Embryonic facial prominence (tissue), 1 donor: Measurements from ENCODE around the gene PRRX1.

ENCODE experiments used
- DNase-seq: peaks from one replicate; pipeline ENCODE4 v3.0.0-alpha.2; 2016; ENCODE audit errors: extremely low spot score

PRRX1 gene

GRCh38 chr1:170721621-170722020, 57.7 kb downstream of the PRRX1 start:
- no peak for DNase-seq

- no peak for DNase-seq
Measured at GRCh38 chr1:170723518-170723917, 59.6 kb downstream of the PRRX1 start.

GRCh38 chr1:170725326-170725725, 61.4 kb downstream of the PRRX1 start:
- no peak for DNase-seq

- no peak for DNase-seq
Measured at GRCh38 chr1:170727963-170728362, 64.0 kb downstream of the PRRX1 start.

GRCh38 chr1:170729225-170730002, 65.5 kb downstream of the PRRX1 start:
- no peak for DNase-seq

GRCh38 chr1:170730014-170730413, 66.1 kb downstream of the PRRX1 start:
- no peak for DNase-seq

GRCh38 chr1:170730438-170730837, 66.5 kb downstream of the PRRX1 start:
- DNase-seq: no peak

- no peak for DNase-seq
Measured at GRCh38 chr1:170731566-170732251, 67.8 kb downstream of the PRRX1 start.

- DNase-seq: no peak
Measured at GRCh38 chr1:170732252-170732588, 68.3 kb downstream of the PRRX1 start.

GRCh38 chr1:170734412-170735175, 70.7 kb downstream of the PRRX1 start:
- no peak for DNase-seq

- no peak for DNase-seq
Measured at GRCh38 chr1:170735366-170736263, 71.7 kb downstream of the PRRX1 start.

- no peak for DNase-seq
Measured at GRCh38 chr1:170739803-170740202, 75.9 kb downstream of the PRRX1 start.

GRCh38 chr1:170741678-170742077, 77.7 kb downstream of the PRRX1 start:
- no peak for DNase-seq

- no peak for DNase-seq
Measured at GRCh38 chr1:170742600-170742999, 78.7 kb downstream of the PRRX1 start.

- no peak for DNase-seq
Measured at GRCh38 chr1:170743083-170743482, 79.2 kb downstream of the PRRX1 start.

GRCh38 chr1:170749549-170749948, 85.6 kb downstream of the PRRX1 start:
- DNase-seq: no peak

GRCh38 chr1:170749959-170750358, 86.0 kb downstream of the PRRX1 start:
- DNase-seq: peak; percentile 45

GRCh38 chr1:170755795-170756194, 91.9 kb downstream of the PRRX1 start:
- DNase-seq: no peak

GRCh38 chr1:170758992-170759391, 95.1 kb downstream of the PRRX1 start:
- DNase-seq: no peak

GRCh38 chr1:170765279-170765678, 101.3 kb downstream of the PRRX1 start:
- DNase-seq: no peak

- DNase-seq: no peak
Measured at GRCh38 chr1:170765712-170766330, 101.9 kb downstream of the PRRX1 start.
